ENCODE measurements around the gene BPIFA1.

GRCh38 chr20:33251496-33251895, 15.7 kb downstream of the BPIFA1 start:
- no peak for TF ChIP-seq CTCF (IDR thresholded peaks at IDR 0.05)
- TF ChIP-seq ZFX (IDR thresholded peaks at IDR 0.05; ENCODE audit: borderline replicate concordance) = no peak
